ENCODE data around the gene MAP4K5. TPM values are rescaled to one million over a fixed set of nuclear protein-coding genes. Genes with fewer than 3 reads are reported as not detected.

Gene MAP4K5
- total and polyA plus RNA-seq, 4 donors: 12.4 to 105 (median 30.2) TPM

DNA sequence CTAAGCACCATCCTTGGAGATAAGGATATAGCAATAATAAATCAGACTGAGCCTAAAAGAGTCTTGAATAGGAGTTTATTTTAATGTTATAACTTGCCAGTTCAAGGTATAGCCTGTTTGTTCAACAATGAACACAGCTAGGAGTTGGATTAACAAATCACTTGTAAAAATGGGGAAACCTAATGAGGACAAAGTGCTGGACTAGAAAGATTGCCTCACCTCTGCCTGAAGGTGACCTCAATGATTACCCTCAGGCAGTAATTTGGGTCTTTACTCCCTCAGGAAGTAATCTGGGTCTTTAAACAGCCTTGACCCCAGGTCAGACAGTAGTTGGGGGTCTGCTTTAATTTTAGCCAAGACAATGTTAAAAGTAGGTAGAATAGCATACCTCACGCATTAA is 100.2 kb downstream of the MAP4K5 start:
- Histone ChIP-seq H3K4me3 (no peak overlapping the region), H3K9ac (ENCODE audit: insufficient read depth in 1 of 2, low read length in 2 of 2) (no peak overlapping the region), H3K4me1 (ENCODE audit: control insufficient read depth in 5 of 5, insufficient read depth in 5 of 5, low read length in 5 of 5) (no peaks in the 10 kb centered on the region), H3K36me3 (ENCODE audit: control insufficient read depth in 4 of 4, insufficient read depth in 4 of 4, low read length in 4 of 4) (peaks cover 5 to 25% (median 16%) of the 10 kb centered on the region in 4 donors), H3K9me3 (ENCODE audit: control insufficient read depth in 4 of 4, insufficient read depth in 3 of 4, low read length in 3 of 4) (peaks cover 0 to 1% (median 0%) of the 10 kb centered on the region in 4 donors), H3K27ac (ENCODE audit: low read depth in 1 of 2, low read length in 1 of 2) (no peak overlapping the region), H3K27me3 (ENCODE audit: control insufficient read depth in 3 of 3, insufficient read depth in 3 of 3, low read length in 2 of 3) (no peaks in the 10 kb centered on the region)
- DNase-seq (no peak), ATAC-seq (ENCODE audit: insufficient read depth, low FRiP score) (no peak)
- TF ChIP-seq, protein P1, sequence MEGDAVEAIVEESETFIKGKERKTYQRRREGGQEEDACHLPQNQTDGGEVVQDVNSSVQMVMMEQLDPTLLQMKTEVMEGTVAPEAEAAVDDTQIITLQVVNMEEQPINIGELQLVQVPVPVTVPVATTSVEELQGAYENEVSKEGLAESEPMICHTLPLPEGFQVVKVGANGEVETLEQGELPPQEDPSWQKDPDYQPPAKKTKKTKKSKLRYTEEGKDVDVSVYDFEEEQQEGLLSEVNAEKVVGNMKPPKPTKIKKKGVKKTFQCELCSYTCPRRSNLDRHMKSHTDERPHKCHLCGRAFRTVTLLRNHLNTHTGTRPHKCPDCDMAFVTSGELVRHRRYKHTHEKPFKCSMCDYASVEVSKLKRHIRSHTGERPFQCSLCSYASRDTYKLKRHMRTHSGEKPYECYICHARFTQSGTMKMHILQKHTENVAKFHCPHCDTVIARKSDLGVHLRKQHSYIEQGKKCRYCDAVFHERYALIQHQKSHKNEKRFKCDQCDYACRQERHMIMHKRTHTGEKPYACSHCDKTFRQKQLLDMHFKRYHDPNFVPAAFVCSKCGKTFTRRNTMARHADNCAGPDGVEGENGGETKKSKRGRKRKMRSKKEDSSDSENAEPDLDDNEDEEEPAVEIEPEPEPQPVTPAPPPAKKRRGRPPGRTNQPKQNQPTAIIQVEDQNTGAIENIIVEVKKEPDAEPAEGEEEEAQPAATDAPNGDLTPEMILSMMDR (IDR thresholded peaks at IDR 0.05; ENCODE audit: control extremely low read depth, extremely low read depth): no peak
- 100% methylated on average over 1 of the region's 1 CpG for WGBS, 2 donors

- Histone ChIP-seq H3K36me3 (ENCODE audit: control insufficient read depth in 4 of 4, insufficient read depth in 4 of 4, low read length in 4 of 4) (peaks cover 6 to 22% (median 11%) of the 10 kb centered on the region in 4 donors), H3K27me3 (ENCODE audit: control insufficient read depth in 3 of 3, insufficient read depth in 3 of 3, low read length in 2 of 3) (no peaks in the 10 kb centered on the region), H3K9me3 (ENCODE audit: control insufficient read depth in 4 of 4, insufficient read depth in 3 of 4, low read length in 3 of 4) (no peaks in the 10 kb centered on the region), H3K27ac (ENCODE audit: low read depth in 1 of 2, low read length in 1 of 2) (no peak overlapping the region), H3K4me3 (no peak overlapping the region), H3K4me1 (ENCODE audit: control insufficient read depth in 5 of 5, insufficient read depth in 5 of 5, low read length in 5 of 5) (no peaks in the 10 kb centered on the region), H3K9ac (ENCODE audit: insufficient read depth in 1 of 2, low read length in 2 of 2) (no peak overlapping the region)
- no peak for ATAC-seq (ENCODE audit: insufficient read depth, low FRiP score)
- no peak for DNase-seq
- 60 to 64% methylated on average over 3 of the region's 3 CpGs for WGBS, 2 donors
- TF ChIP-seq, protein P1 (IDR thresholded peaks at IDR 0.05; ENCODE audit: control extremely low read depth, extremely low read depth): no peak
These were observed 106.6 kb downstream of the MAP4K5 start for GRCh38 chr14:50425816-50426215.

GRCh38 chr14:50425105-50425504 is 107.3 kb downstream of the MAP4K5 start:
- ATAC-seq (ENCODE audit: insufficient read depth, low FRiP score): no peak

More at GRCh38 chr14:50425105-50425504, 107.3 kb downstream of the MAP4K5 start:
- Histone ChIP-seq H3K4me3 (no peak overlapping the region), H3K4me1 (ENCODE audit: control insufficient read depth in 5 of 5, insufficient read depth in 5 of 5, low read length in 5 of 5) (no peaks in the 10 kb centered on the region), H3K36me3 (ENCODE audit: control insufficient read depth in 4 of 4, insufficient read depth in 4 of 4, low read length in 4 of 4) (peaks cover 8 to 22% (median 11%) of the 10 kb centered on the region in 4 donors), H3K9ac (ENCODE audit: insufficient read depth in 1 of 2, low read length in 2 of 2) (no peak overlapping the region), H3K27ac (ENCODE audit: low read depth in 1 of 2, low read length in 1 of 2) (no peak overlapping the region), H3K9me3 (ENCODE audit: control insufficient read depth in 4 of 4, insufficient read depth in 3 of 4, low read length in 3 of 4) (no peaks in the 10 kb centered on the region), H3K27me3 (ENCODE audit: control insufficient read depth in 3 of 3, insufficient read depth in 3 of 3, low read length in 2 of 3) (no peaks in the 10 kb centered on the region)
- 69 to 73% methylated on average over 2 of the region's 2 CpGs for WGBS, 2 donors
- DNase-seq: no peak
- TF ChIP-seq, protein P1 (IDR thresholded peaks at IDR 0.05; ENCODE audit: control extremely low read depth, extremely low read depth): no peak

Data from lung (tissue), 12 donors.